GM12872 (cell line): Measurements from ENCODE around the gene TUBD1.

ENCODE experiments used
- CTCF ChIP-seq: IDR thresholded peaks from 3 replicates; pipeline ENCODE4 v1.5.1; 2011; ENCODE audit warnings: low read depth, mild to moderate bottlenecking, low read length, moderate library complexity; ENCODE audit not compliant: insufficient read depth

TUBD1 gene

GRCh38 chr17:59899099-59899498 is 6.4 kb upstream of the TUBD1 start:
- TF ChIP-seq CTCF = no peak

DNA sequence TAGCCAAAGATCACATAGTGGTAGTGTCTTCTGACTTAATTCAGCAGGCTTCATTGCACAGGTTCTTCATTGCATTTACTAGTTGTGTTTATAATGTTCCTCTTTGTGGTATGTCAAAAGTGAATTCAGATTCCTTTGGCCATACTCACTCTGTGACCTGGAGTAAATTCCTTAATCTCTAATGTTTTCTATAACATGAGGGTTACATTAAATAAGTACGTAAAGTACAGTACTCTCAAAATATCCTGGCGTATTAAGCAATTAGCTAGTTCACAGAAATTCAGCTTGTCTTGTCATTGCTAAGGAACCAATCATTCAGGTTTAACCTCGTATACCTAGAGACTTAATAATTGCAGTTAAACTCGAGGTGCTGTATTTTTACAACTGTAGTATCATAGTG is 4.3 kb upstream of the TUBD1 start:
- TF ChIP-seq CTCF = no peak

- TF ChIP-seq CTCF = no peak
Measured at GRCh38 chr17:59893676-59894100, 945 bp upstream of the TUBD1 start.

- TF ChIP-seq CTCF = 0 out of 3 replicates have a peak, but pooled peaks have one; percentile 11
Measured at GRCh38 chr17:59892251-59892923, 356 bp downstream of the TUBD1 start.

DNA sequence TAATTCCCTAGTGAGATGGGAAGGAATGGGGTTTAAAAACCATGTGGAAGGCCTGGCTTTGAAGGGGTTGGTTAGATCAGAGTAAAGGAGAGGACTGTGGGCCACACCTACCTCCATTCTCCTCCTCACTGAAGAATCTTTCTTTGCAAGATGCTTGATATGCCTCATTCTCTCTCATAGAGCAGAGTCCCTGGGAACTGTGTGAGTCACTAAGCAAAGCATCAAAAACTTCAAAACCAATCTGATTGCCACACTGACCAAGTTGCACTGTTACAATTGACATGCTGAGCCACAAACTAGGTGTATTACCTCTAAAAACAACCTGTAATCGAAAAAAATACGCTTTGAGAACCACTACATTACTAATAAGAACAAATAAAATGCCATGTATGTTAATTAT is 2.0 kb downstream of the TUBD1 start:
- TF ChIP-seq CTCF = no peak

DNA sequence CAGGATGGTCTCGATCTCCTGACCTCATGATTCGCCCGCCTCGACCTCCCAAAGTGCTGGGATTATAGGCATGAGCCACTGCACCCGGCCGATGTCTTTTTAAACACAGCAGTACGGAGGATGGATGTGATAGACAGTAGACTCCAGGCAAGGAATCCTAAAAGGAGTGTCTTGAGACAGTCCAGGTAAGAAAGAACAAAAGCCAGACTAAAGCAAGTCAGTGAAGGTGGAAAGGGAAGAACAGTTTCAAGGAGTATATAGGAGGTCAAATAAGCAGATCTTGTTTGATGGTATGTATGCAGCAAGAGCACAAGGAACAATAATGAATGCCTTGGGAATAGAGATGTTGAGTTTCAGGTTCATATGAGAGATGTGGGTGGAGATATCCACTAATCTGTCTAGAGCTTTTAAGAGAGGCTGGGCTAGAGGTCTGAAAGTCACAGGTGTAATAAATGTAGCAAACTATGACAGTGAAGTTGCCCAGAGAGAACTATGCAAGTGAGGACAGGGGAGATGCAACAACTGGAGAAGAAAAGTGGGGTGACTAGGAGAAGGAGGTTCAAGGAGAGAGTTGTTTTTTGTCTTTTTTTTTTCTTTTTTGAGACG is 4.5 kb downstream of the TUBD1 start:
- TF ChIP-seq CTCF = no peak

DNA sequence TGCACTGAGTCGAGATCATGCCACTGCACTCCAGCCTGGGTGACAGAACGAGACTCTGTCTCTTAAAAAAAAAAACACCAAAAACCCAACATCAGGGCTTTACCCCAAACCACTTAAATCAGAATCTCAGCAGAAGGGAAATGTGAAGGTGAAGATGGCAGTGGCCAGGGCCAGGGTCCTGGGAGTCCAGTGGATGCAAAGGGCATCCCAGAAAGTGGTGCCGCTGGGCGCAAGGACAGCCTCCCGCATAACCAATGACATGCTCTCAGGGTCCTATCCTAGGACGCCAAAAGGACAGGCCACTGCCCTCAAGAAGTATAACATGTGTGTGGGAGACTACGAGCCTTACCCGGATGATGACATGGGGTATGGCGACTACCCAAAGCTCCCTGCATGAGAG is 7.9 kb downstream of the TUBD1 start:
- TF ChIP-seq CTCF = no peak
